Measurements from ENCODE around the gene B3GNT4.

DNA sequence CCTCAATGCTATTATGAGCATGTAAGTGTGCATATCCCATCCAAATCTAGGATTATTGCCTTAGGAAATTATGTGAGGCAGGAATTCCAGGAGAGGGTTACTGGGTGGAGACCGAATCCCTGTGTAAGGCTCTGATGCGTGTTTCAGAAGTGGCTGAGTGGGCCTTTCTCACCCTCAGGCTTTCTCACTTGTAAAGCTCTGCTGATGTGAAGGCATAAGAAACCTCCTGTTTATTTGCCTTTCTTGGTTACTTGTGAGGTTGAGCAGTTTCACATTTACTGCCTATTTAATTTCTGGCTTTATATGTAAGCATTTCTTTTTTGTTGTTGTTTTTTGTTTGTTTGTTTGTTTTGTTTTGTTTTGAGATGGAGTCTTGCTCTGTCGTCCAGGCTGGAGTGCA, 40.5 kb upstream of the B3GNT4 start:
- TF ChIP-seq POLR2A (IDR thresholded peaks at IDR 0.05), result no peak
- TF ChIP-seq, protein P1, sequence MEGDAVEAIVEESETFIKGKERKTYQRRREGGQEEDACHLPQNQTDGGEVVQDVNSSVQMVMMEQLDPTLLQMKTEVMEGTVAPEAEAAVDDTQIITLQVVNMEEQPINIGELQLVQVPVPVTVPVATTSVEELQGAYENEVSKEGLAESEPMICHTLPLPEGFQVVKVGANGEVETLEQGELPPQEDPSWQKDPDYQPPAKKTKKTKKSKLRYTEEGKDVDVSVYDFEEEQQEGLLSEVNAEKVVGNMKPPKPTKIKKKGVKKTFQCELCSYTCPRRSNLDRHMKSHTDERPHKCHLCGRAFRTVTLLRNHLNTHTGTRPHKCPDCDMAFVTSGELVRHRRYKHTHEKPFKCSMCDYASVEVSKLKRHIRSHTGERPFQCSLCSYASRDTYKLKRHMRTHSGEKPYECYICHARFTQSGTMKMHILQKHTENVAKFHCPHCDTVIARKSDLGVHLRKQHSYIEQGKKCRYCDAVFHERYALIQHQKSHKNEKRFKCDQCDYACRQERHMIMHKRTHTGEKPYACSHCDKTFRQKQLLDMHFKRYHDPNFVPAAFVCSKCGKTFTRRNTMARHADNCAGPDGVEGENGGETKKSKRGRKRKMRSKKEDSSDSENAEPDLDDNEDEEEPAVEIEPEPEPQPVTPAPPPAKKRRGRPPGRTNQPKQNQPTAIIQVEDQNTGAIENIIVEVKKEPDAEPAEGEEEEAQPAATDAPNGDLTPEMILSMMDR (IDR thresholded peaks at IDR 0.05), result no peak
- no peak for TF ChIP-seq EP300 (IDR thresholded peaks at IDR 0.05)

Measured in sigmoid colon (tissue), 4 donors.